NCI-H1092 (cell line): ENCODE results near the gene PTH2.

Experiments
- DNase-seq: peaks from one replicate; lab custom pipeline; 2025; lab: John Stamatoyannopoulos, UW

PTH2 gene

GRCh38 chr19:49409441-49410029, 13.7 kb downstream of the PTH2 start:
- DNase-seq: no peak

DNA sequence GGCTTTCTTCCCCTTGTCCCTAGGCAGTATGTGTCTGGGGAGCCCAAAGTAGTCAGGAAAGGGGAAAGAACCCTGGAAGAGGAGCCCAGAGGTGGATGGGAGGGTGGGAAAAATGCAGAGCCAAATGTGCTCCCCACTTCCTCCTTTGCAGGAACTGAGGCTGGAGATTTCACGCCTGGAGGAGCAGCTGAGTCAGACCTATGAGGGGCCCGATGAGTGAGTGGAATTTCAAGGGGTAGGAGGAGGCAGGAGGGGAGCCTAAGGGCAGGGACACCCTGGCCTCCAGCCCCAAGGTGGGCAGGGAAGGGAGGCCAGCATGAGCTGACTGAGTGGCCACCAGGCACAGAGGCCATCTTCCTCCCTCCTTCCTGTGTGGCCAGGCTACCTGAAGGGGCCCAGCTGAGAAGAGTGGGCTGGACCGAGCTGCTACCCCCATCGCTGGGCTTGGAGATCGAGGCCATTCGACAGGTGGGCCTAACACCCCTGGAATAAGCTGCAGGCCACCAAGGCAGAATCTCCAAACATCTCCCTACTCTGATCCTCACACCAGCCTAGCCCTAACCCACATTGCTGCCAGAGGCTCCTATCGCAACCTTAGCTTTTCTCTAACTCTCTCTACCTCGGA, 14.3 kb downstream of the PTH2 start:
- DNase-seq: no peak

- no peak for DNase-seq
These were observed 15.7 kb downstream of the PTH2 start for GRCh38 chr19:49407482-49408015.

DNA sequence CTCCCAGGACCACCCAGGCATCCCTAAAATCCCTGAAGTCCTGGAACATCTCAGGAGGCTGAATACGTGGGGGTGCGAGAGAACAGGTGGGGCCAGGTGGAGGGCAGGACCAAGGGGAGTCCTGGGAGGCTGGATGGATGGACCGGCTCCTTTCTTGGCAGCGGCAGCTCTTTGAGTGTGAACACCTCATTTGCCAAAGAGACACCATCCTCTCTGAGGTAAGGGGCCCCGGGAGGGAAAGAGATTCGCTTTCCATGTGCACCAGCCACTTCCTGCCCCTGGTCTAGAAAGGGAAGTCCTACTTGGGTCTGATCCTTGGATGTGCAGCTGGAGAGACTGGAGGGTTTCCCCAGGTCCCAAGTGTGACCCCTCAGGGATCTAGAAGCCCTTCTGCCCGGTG, 16.2 kb downstream of the PTH2 start:
- no peak for DNase-seq

- peak; percentile 48 for DNase-seq
These were observed 19.6 kb downstream of the PTH2 start for GRCh38 chr19:49403404-49404187.

- no peak for DNase-seq
These were observed 23.2 kb downstream of the PTH2 start for GRCh38 chr19:49400029-49400428.

DNA sequence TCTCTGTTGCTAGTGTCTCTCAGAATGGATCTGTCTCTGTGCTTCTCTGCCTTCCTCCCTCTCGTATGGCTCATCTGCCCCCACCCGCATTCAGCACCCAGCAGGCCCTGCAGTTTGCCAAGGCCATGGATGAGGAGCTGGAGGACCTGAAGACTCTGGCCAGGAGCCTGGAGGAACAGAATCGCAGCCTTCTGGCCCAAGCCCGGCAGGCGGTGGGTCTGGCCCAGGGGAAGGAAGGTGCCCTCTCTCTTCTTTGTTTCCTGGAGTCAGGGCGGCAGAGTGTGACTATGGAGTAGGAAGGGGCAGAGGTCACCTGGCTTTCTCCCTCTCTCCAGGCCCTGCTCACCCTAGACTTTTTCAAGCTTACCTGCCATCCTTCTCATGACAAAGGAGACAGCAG, 24.3 kb downstream of the PTH2 start:
- DNase-seq: no peak

DNA sequence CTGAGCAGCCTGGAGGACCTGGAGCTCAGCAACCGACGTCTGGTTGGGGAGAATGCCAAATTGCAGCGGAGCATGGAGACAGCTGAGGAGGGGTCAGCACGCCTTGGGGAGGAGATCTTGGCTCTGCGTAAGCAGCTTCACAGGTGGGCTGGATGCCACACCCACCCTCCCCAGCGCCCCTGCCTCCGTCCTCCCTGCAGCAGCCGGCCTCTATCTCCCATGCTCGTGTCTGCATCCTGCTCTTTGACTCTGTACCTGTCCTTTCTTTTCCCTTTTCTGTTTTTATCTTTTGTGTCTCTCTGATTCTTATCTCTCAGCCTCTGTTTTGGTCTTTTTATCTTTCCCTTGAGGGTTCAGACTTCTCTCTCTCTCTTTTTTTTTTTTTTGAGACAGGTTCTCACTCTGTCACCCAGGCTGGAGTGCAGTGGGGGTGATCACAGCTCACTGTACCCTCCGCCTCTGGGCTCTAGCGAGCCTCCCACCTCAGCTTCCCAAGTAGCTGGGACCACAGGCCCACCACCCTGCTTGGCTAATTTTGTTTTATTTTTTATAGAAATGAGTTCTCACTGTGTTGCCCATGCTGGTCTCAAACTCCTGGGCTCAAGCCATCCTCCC, 25.1 kb downstream of the PTH2 start:
- DNase-seq: no peak

- no peak for DNase-seq
These were observed 26.3 kb downstream of the PTH2 start for GRCh38 chr19:49396738-49397505.

DNA sequence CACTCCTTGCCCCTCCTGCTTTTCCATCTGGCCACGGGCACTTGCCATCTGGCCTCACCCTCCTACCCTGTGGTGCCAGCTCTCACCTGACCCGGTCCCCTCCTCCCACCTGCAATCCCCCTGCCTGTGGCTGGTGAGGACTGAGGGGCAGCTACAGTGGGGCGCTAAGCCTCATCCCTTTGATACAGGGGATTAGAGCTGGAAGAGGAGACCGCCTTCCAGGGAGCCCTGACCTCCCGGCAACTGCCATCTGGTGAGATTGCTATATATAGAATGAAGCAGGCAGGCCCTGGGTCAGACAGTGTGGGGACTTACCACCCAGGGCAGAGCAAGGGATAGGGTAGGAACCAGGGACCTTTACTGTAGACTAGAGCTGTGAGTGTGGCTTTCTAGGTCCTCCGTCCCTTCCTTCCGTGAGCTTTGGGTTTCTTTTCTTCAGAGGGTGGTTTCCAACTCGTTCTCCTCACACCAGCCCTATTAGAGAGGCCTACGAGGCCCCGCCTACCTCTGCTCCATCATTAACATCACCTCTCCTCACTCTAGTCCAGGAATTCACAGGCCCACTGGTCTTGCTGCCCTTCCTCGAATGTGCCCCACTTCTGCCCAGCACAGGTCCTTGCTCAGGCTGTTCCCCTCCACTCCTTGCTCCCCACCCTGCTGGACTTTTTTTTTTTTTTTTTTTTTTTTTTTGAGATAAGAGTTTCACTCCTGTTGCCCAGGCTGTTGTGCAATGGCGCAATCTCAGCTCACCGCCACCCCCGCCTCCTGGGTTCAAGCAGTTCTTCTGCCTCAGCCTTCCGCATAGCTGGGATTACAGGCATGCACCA, 27.4 kb downstream of the PTH2 start:
- DNase-seq: no peak

- DNase-seq: no peak
These were observed 29.4 kb downstream of the PTH2 start for GRCh38 chr19:49393881-49394280.

GRCh38 chr19:49391581-49392399, 31.5 kb downstream of the PTH2 start:
- peak; percentile 66 for DNase-seq

GRCh38 chr19:49390929-49391359, 32.3 kb downstream of the PTH2 start:
- DNase-seq: no peak

GRCh38 chr19:49390131-49390928, 32.9 kb downstream of the PTH2 start:
- no peak for DNase-seq

DNA sequence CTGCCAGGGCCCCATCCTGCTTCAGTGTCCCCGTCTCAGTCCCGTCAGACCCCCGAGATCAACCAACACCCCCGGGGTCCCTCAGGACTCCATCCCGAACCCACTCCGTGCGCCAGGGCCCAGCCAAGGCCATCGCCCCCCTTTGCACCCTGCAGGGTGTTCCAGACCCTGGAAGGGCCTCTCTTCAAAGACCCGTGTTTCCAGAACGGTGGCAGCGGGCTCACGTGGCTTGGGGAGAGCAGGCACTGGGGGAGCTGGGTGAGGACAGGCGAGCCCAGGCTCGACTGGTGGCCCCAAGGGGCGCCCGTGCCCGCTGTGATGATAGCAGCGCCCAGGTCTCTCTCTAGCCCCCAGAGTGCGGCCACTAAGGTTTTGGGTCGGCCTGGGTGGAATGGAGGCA, 33.8 kb downstream of the PTH2 start:
- no peak for DNase-seq

GRCh38 chr19:49387936-49388372, 35.3 kb downstream of the PTH2 start, which contains the start of gene KASH5:
KASH5 (plus strand) TSS chr19:49388249; CDS start chr19:49390884, 2,635 bp downstream.
- no peak for DNase-seq

DNA sequence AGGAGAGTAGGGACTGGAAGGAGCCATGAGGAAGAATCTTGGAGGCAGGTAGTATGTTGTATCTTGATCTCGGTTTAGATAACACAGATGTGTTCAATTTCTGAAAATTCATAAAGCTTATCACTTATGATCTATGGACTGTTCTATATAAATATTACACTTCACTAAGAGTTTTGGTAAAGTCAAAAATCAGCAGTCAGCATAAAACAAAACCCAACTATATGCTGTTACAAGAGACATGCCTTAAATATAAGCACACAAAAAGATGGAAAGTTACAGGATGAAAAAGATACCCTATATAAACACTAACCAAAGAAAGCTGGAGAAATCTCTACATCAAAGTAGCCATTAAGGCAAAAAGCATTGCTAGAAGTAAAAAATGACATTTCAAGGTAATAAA, 39.6 kb downstream of the PTH2 start:
- DNase-seq: no peak

- DNase-seq: no peak
These were observed 40.6 kb downstream of the PTH2 start for GRCh38 chr19:49382639-49383038.

GRCh38 chr19:49380391-49380790, 42.9 kb downstream of the PTH2 start:
- no peak for DNase-seq
